ENCODE measurements around the gene B2M. TPM values are rescaled to one million over a fixed set of nuclear protein-coding genes. Genes with fewer than 3 reads are reported as not detected.
"Not testable (repeated sequence)": the region's sequence is repeated elsewhere in the genome, so short reads cannot be mapped to it uniquely, and the experiment has no call there.

B2M gene
- total and polyA plus RNA-seq, 2 donors = 6,445 to 8,137 TPM

DNA sequence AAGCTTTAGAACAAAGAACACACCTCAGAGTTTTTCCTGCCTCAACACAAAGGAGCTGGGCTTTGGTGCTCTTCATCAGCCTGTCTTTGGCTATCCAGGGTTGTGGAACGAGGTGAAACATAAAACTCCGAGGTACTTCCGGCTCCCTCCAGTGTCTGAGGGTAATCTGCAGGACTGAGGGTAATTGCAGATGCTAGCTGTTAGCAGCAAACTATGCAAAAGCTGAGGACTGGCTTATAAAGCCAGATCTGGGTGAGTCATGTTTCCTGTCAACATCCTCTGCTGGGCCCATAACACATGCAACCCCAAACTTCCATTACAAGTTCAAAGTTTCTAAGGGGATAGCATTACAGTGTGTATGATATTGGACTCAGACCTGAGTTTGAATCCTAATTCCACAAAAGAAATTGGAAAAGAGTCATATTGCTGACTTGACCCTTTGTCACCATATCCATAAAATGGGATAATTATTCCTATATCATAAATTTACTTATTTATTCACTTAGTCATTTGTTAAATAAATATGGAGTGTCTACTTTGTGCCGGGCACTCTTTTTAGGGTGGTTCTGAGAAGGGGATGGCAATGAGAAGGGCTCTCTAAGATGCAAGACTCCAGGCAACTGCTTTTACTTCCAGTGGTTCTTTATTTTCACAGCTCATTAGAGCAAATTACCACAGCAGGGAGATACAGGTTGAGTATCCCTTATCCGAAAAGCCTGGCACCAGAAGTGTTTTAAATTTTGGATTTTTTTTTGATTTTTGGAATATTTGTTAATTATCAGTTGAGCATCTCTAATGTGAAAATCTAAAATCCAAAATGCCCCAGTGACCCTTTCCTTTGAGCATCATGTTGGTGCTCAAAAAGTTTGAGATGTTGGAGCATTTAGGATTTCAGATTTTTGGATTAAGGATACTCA, 15.5 kb downstream of the B2M start:
- Histone ChIP-seq H3K27ac (ENCODE audit: low read depth in 1 of 2, low read length in 1 of 2) (peak overlapping the region; percentile 91 to 98), H3K4me3 (ENCODE audit: low read length in 2 of 2) (peak overlapping the region in 1 of 2 donors; percentile 19), H3K36me3 (ENCODE audit: control insufficient read depth in 2 of 2, insufficient read depth in 2 of 2, low read length in 1 of 2) (peaks cover 0 to under 1% of the 10 kb centered on the region in 2 donors), H3K4me1 (ENCODE audit: control insufficient read depth in 2 of 2, insufficient read depth in 2 of 2, low read length in 2 of 2) (peaks cover 30 to 42% of the 10 kb centered on the region in 2 donors), H3K27me3 (ENCODE audit: control insufficient read depth in 2 of 2, insufficient read depth in 1 of 2, low read length in 1 of 2) (no peaks in the 10 kb centered on the region), H3K9me3 (ENCODE audit: control insufficient read depth in 2 of 2, insufficient read depth in 1 of 2, low read length in 1 of 2) (peaks cover 0 to 4% of the 10 kb centered on the region in 2 donors)
- WGBS = 33% methylated on average over 5 of the region's 5 CpGs
- peak in 7 of 9 donors; percentile 44 to 91 (median 75) for DNase-seq (ENCODE audit: low read depth in 6 of 9, low spot score in 9 of 9)

- no peak overlapping the region for H3K4me3 ChIP-seq (ENCODE audit: low read length in 2 of 2)
- H3K36me3 ChIP-seq (ENCODE audit: control insufficient read depth in 2 of 2, insufficient read depth in 2 of 2, low read length in 1 of 2) = peaks cover 0 to 7% of the 10 kb centered on the region in 2 donors
- H3K27ac ChIP-seq (ENCODE audit: low read depth in 1 of 2, low read length in 1 of 2) = peak overlapping the region; percentile 91 to 98
- peaks cover 30 to 42% of the 10 kb centered on the region in 2 donors for H3K4me1 ChIP-seq (ENCODE audit: control insufficient read depth in 2 of 2, insufficient read depth in 2 of 2, low read length in 2 of 2)
- no peaks in the 10 kb centered on the region for H3K27me3 ChIP-seq (ENCODE audit: control insufficient read depth in 2 of 2, insufficient read depth in 1 of 2, low read length in 1 of 2)
- peaks cover 0 to 4% of the 10 kb centered on the region in 2 donors for H3K9me3 ChIP-seq (ENCODE audit: control insufficient read depth in 2 of 2, insufficient read depth in 1 of 2, low read length in 1 of 2)
- 95% methylated on average over 6 of the region's 6 CpGs for WGBS
- DNase-seq (ENCODE audit: low read depth in 6 of 9, low spot score in 9 of 9) = peak in 1 of 9 donors; percentile 36
These were observed 16.3 kb downstream of the B2M start for GRCh38 chr15:44727485-44728231.

GRCh38 chr15:44728232-44728575, 16.9 kb downstream of the B2M start:
- H3K27ac ChIP-seq (ENCODE audit: low read depth in 1 of 2, low read length in 1 of 2) = peak overlapping the region; percentile 98
- not testable (repeated sequence) for DNase-seq (ENCODE audit: low read depth in 6 of 9, low spot score in 9 of 9); H3K9me3 ChIP-seq (ENCODE audit: control insufficient read depth in 2 of 2, insufficient read depth in 1 of 2, low read length in 1 of 2); H3K27me3 ChIP-seq (ENCODE audit: control insufficient read depth in 2 of 2, insufficient read depth in 1 of 2, low read length in 1 of 2); H3K36me3 ChIP-seq (ENCODE audit: control insufficient read depth in 2 of 2, insufficient read depth in 2 of 2, low read length in 1 of 2)
- 91% methylated on average over 5 of the region's 5 CpGs for WGBS
- H3K4me3 ChIP-seq (ENCODE audit: low read length in 2 of 2) = peak overlapping the region; percentile 88 to 92
- H3K4me1 ChIP-seq (ENCODE audit: control insufficient read depth in 2 of 2, insufficient read depth in 2 of 2, low read length in 2 of 2) = peaks cover 30 to 42% of the 10 kb centered on the region in 2 donors

GRCh38 chr15:44728576-44729407, 17.5 kb downstream of the B2M start:
- Histone ChIP-seq H3K4me1 (ENCODE audit: control insufficient read depth in 2 of 2, insufficient read depth in 2 of 2, low read length in 2 of 2) (peaks cover 30 to 42% of the 10 kb centered on the region in 2 donors), H3K9me3 (ENCODE audit: control insufficient read depth in 2 of 2, insufficient read depth in 1 of 2, low read length in 1 of 2) (peaks cover 0 to 4% of the 10 kb centered on the region in 2 donors), H3K4me3 (ENCODE audit: low read length in 2 of 2) (peak overlapping the region; percentile 88 to 92), H3K27me3 (ENCODE audit: control insufficient read depth in 2 of 2, insufficient read depth in 1 of 2, low read length in 1 of 2) (no peaks in the 10 kb centered on the region), H3K27ac (ENCODE audit: low read depth in 1 of 2, low read length in 1 of 2) (peak overlapping the region; percentile 98), H3K36me3 (ENCODE audit: control insufficient read depth in 2 of 2, insufficient read depth in 2 of 2, low read length in 1 of 2) (peaks cover 0 to 7% of the 10 kb centered on the region in 2 donors)
- WGBS = 3% methylated on average over 36 of the region's 36 CpGs
- peak; percentile 86 to 98 (median 93) for DNase-seq (ENCODE audit: low read depth in 6 of 9, low spot score in 9 of 9)

- peak in 1 of 9 donors; percentile 30 for DNase-seq (ENCODE audit: low read depth in 6 of 9, low spot score in 9 of 9)
- Histone ChIP-seq H3K4me1 (ENCODE audit: control insufficient read depth in 2 of 2, insufficient read depth in 2 of 2, low read length in 2 of 2) (peaks cover 26 to 37% of the 10 kb centered on the region in 2 donors), H3K4me3 (ENCODE audit: low read length in 2 of 2) (peak overlapping the region; percentile 88 to 92), H3K27ac (ENCODE audit: low read depth in 1 of 2, low read length in 1 of 2) (peak overlapping the region; percentile 98), H3K9me3 (ENCODE audit: control insufficient read depth in 2 of 2, insufficient read depth in 1 of 2, low read length in 1 of 2) (peaks cover 0 to 4% of the 10 kb centered on the region in 2 donors), H3K27me3 (ENCODE audit: control insufficient read depth in 2 of 2, insufficient read depth in 1 of 2, low read length in 1 of 2) (no peaks in the 10 kb centered on the region), H3K36me3 (ENCODE audit: control insufficient read depth in 2 of 2, insufficient read depth in 2 of 2, low read length in 1 of 2) (peaks cover 0 to 7% of the 10 kb centered on the region in 2 donors)
- 8% methylated on average over 21 of the region's 21 CpGs for WGBS
These were observed 18.3 kb downstream of the B2M start for GRCh38 chr15:44729408-44730127.

DNA sequence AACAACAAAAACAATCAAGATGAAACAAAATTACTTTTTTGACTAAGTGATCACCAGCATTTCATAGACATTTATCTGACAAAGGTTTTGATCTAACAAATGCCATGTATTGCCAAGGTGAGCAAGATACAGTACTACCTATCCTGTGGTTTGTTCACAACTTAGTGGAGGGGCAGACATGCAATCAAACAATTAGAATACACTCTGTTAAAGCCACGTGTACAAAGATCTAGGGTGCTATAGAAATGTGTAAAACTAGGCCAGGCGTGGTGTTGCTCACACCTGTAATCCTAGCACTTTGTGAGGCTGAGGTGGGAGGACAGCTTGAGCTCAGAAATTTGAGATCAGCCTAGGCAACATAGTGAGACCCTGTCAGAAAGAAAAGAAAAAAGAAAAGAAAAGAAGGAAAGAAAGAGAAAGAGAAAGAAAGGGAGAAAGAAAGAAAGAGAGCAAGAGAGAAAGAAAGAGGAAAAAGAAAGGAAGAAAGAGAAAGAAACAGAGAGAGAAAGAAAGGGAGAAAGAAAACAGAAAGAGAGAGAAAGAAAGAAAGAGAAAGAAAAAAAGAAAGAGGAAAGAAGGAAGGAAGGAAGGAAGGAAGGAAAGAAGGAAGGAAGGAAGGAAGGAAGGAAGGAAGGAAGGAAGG, 23.6 kb downstream of the B2M start:
- H3K4me1 ChIP-seq (ENCODE audit: control insufficient read depth in 2 of 2, insufficient read depth in 2 of 2, low read length in 2 of 2) = peaks cover 0 to 6% of the 10 kb centered on the region in 2 donors
- peaks cover 0 to 7% of the 10 kb centered on the region in 2 donors for H3K36me3 ChIP-seq (ENCODE audit: control insufficient read depth in 2 of 2, insufficient read depth in 2 of 2, low read length in 1 of 2)
- DNase-seq (ENCODE audit: low read depth in 6 of 9, low spot score in 9 of 9) = no peak
- no peak overlapping the region for H3K4me3 ChIP-seq (ENCODE audit: low read length in 2 of 2)
- WGBS = 87% methylated on average over 2 of the region's 2 CpGs
- no peaks in the 10 kb centered on the region for H3K9me3 ChIP-seq (ENCODE audit: control insufficient read depth in 2 of 2, insufficient read depth in 1 of 2, low read length in 1 of 2)
- H3K27me3 ChIP-seq (ENCODE audit: control insufficient read depth in 2 of 2, insufficient read depth in 1 of 2, low read length in 1 of 2) = no peaks in the 10 kb centered on the region
- no peak overlapping the region for H3K27ac ChIP-seq (ENCODE audit: low read depth in 1 of 2, low read length in 1 of 2)

DNA sequence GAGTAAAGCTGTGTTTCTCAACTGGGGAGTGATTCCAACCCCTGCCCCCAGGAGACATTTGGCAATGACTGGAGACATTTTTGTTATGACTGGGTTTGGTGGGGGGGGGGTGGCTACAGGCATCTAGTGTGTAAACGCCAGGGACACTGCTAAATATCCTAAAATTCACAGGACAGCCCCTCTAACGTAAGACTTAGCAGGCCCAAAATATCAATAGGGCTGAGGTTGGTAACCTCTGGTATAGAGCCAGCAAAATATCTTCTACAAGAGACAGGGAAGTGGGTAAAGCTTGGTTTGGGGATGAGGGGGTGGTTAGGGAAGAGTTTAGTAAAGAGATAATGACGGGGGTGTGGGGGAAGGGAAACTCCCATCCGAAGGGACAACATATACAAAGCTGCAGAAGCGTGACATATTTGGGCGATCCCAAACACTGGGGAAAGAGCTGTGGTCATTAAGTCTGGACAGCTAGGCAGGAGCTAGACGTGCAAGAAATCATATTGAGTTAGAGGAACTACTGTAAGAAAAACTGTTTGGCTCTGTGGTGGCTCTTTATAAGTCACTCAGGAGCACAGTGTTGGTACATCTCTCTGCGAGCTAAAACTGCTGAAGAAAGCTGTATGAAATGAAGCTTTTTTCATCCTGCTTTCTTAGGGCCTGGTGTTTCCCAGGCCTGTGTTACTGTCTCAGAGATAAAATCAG, 24.3 kb downstream of the B2M start:
- 86% methylated on average over 8 of the region's 8 CpGs for WGBS
- H3K4me3 ChIP-seq (ENCODE audit: low read length in 2 of 2) = no peak overlapping the region
- H3K9me3 ChIP-seq (ENCODE audit: control insufficient read depth in 2 of 2, insufficient read depth in 1 of 2, low read length in 1 of 2) = no peaks in the 10 kb centered on the region
- H3K4me1 ChIP-seq (ENCODE audit: control insufficient read depth in 2 of 2, insufficient read depth in 2 of 2, low read length in 2 of 2) = peaks cover 0 to 4% of the 10 kb centered on the region in 2 donors
- no peak for DNase-seq (ENCODE audit: low read depth in 6 of 9, low spot score in 9 of 9)
- H3K27ac ChIP-seq (ENCODE audit: low read depth in 1 of 2, low read length in 1 of 2) = peak overlapping the region in 1 of 2 donors; percentile 53
- H3K36me3 ChIP-seq (ENCODE audit: control insufficient read depth in 2 of 2, insufficient read depth in 2 of 2, low read length in 1 of 2) = peaks cover 0 to 7% of the 10 kb centered on the region in 2 donors
- H3K27me3 ChIP-seq (ENCODE audit: control insufficient read depth in 2 of 2, insufficient read depth in 1 of 2, low read length in 1 of 2) = no peaks in the 10 kb centered on the region

All from thymus (tissue), 11 donors.